ENCODE results near the gene METTL16.

The METTL16 gene

DNA sequence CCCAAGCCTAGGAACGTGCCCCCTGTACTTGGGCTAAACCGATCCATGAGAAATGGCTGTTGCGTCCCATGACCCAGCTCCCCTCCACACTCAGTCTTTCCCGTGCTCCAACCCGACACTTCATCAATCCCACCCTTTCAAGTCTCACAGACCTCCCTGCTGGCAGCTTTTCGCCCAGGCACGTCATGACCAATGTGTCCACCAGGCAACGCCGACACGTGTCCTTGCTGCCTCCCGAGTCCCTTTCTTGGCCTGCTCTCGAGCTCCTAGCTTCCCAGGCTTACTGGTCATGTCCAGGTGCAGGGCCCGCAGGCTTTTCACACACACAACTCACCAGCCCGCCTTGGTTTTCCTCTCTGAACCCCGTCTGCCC is 123.0 kb downstream of the METTL16 start:
- TF ChIP-seq, protein P1, sequence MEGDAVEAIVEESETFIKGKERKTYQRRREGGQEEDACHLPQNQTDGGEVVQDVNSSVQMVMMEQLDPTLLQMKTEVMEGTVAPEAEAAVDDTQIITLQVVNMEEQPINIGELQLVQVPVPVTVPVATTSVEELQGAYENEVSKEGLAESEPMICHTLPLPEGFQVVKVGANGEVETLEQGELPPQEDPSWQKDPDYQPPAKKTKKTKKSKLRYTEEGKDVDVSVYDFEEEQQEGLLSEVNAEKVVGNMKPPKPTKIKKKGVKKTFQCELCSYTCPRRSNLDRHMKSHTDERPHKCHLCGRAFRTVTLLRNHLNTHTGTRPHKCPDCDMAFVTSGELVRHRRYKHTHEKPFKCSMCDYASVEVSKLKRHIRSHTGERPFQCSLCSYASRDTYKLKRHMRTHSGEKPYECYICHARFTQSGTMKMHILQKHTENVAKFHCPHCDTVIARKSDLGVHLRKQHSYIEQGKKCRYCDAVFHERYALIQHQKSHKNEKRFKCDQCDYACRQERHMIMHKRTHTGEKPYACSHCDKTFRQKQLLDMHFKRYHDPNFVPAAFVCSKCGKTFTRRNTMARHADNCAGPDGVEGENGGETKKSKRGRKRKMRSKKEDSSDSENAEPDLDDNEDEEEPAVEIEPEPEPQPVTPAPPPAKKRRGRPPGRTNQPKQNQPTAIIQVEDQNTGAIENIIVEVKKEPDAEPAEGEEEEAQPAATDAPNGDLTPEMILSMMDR (IDR thresholded peaks at IDR 0.05; ENCODE audit: low read depth, low read length), result no peak
- H3K4me3 ChIP-seq (replicated peaks in 1 of 2; ENCODE audit: low read depth in 2 of 2, low read length in 2 of 2), result no peak overlapping the region

GRCh38 chr17:2388020-2388682 is 123.5 kb downstream of the METTL16 start:
- no peak overlapping the region for H3K4me3 ChIP-seq (replicated peaks in 1 of 2; ENCODE audit: low read depth in 2 of 2, low read length in 2 of 2)
- no peak for DNase-seq (ENCODE audit: low read depth in 2 of 2)
- TF ChIP-seq, protein P1 (IDR thresholded peaks at IDR 0.05; ENCODE audit: low read depth, low read length), result no peak

More for the DNA sequence above, 123.0 kb downstream of the METTL16 start:
- DNase-seq (ENCODE audit: low read depth in 2 of 2), result no peak

GRCh38 chr17:2387086-2388019 is 124.3 kb downstream of the METTL16 start:
- no peak for DNase-seq (ENCODE audit: low read depth in 2 of 2)
- H3K4me3 ChIP-seq (replicated peaks in 1 of 2; ENCODE audit: low read depth in 2 of 2, low read length in 2 of 2), result no peak overlapping the region
- TF ChIP-seq, protein P1 (IDR thresholded peaks at IDR 0.05; ENCODE audit: low read depth, low read length), result no peak

DNA sequence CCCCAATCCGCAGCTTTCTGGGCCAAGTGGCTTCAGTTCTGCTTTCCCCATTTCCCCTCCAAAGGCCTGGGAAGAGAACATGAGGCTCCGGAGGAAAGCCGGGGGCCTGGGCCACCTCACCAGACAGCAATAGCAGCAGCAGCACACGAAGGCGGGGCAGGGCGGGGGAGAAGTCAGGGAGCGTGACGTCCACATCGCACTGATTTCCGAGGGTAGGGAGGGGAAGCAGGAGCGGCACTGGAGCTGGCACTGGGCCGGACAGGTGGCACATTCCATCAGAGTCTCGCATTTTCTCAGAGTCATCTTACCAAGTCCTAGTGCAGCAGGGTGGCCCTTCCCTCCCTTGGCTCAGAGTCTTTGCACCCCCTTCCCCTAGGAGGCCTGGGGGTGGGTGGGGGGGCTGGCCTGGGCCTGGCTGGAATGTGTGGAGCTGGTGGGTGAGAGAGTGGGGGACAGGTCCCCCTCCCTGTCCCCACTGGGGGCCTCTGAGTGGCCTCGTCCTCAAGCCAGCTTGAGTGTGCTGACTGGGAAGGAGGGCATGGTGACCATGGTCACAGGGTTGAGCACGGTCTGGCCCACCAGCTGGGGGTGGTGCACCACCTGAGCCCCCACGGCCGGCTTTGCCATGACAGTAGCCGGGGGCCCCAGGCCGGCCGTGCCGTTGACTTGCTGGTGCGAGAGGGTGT is 125.1 kb downstream of the METTL16 start:
- DNase-seq (ENCODE audit: low read depth in 2 of 2), result no peak
- TF ChIP-seq, protein P1 (IDR thresholded peaks at IDR 0.05; ENCODE audit: low read depth, low read length), result no peak
- H3K4me3 ChIP-seq (replicated peaks in 1 of 2; ENCODE audit: low read depth in 2 of 2, low read length in 2 of 2), result no peak overlapping the region

DNA sequence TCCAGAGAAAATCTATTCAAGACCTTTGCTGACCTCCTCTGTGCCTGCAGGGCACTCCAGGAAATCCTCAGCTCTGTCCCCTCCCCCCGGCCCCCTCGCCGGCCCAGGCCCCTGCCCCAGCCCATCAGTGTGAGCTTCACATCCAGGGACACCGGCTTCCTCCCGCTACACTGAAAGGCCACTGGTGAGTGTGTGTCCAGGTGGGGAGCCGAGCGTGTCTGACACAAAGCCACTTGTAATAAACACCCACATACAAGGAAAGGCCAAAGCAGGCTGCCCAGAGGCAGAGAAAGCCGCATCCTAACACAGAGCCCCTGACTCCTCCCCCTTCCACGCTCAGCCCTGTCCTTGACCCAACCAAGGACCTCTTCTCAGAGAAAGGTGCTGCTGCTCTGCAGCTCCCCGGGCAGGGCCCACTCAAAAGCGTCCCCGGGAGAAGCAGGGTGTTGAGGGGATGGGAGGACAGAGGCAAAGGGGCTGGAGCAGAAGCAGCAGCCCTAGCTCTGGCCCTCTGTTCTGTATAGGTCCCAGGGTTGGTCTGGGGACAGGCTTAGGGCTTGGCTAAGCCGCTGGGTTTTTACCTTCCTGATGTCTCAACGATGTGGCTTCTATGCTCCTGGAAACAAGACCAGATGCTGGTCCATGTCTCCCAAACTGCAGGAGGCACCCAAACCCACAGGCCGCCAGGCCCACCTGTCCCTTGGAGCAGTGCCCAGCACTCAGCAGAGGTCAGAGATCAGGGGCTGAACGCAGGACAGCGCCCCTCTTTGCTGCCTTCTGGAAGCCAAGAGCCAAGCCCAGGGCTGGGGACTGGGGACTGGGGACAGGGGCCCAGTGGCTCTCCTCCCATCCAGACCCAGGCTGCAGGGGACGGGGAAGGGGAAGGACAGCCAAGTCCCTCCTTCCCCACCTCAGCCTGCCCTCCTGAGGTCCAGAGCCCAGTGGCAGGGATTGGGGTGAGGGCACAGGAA is 126.2 kb downstream of the METTL16 start:
- no peak overlapping the region for H3K4me3 ChIP-seq (replicated peaks in 1 of 2; ENCODE audit: low read depth in 2 of 2, low read length in 2 of 2)
- DNase-seq (ENCODE audit: low read depth in 2 of 2), result no peak
- TF ChIP-seq, protein P1 (IDR thresholded peaks at IDR 0.05; ENCODE audit: low read depth, low read length), result no peak

Measured in cardiac fibroblast (primary cell).